Gastroesophageal sphincter (tissue), 4 donors: ENCODE measurements around the gene SDK1. TPM values are rescaled to one million over a fixed set of nuclear protein-coding genes. Genes with fewer than 3 reads are reported as not detected.

Experiments used
- ATAC-seq: fragments of 150-250 bp; one replicate; pipeline ENCODE4 v1.9.1; 2016; ENCODE audit warnings: mild to moderate bottlenecking, moderate library complexity
- H3K27ac ChIP-seq, 4 donors: fragments of 200-600 bp; sonication (generic) in 3 of 4; 1 replicate in 3 of 4; 2 replicates in 1 of 4; pipeline ENCODE4 v1.5.1; 2016 to 2019
- H3K27me3 ChIP-seq: fragments of 200-600 bp; sonication (generic); one replicate; pipeline ENCODE4 v1.5.1; 2019
- H3K36me3 ChIP-seq, 2 donors: fragments of 200-600 bp; sonication (generic); one replicate each; pipeline ENCODE4 v1.5.1; 2019; ENCODE audit warnings: control low read depth in 1 of 2
- H3K4me1 ChIP-seq, 3 donors: fragments of 200-600 bp; sonication (generic); 1 replicate in 2 of 3; 2 replicates in 1 of 3; pipeline ENCODE4 v1.5.1; 2016 to 2019; ENCODE audit warnings: control low read depth in 2 of 3
- H3K4me3 ChIP-seq, 2 donors: fragments of 200-600 bp; sonication (generic); one replicate each; pipeline ENCODE4 v1.5.1; 2019; ENCODE audit warnings: mild to moderate bottlenecking in 1 of 2, moderate library complexity in 1 of 2
- H3K9me3 ChIP-seq, 3 donors: fragments of 200-600 bp; sonication (generic); one replicate each; pipeline ENCODE4 v1.5.1; 2017 to 2019; ENCODE audit warnings: control low read depth in 2 of 3
- EP300 ChIP-seq: sonication (generic); formaldehyde crosslinking; IDR thresholded peaks from one replicate; pipeline ENCODE4 v1.6.1; 2017; ENCODE audit warnings: antibody characterized with exemption, mild to moderate bottlenecking
- POLR2A ChIP-seq, 2 donors: fragments of 450-650 bp; IDR thresholded peaks; one replicate each; pipeline ENCODE4 v1.6.1; 2017; ENCODE audit warnings: antibody characterized with exemption in 2 of 2, mild to moderate bottlenecking in 2 of 2, moderate library complexity in 1 of 2
- POLR2AphosphoS5 ChIP-seq: sonication (generic); formaldehyde crosslinking; IDR thresholded peaks from one replicate; pipeline ENCODE4 v1.6.1; 2017; ENCODE audit warnings: antibody characterized with exemption
- WGBS, 2 donors: methylation state at CpG; one replicate each; pipeline ENCODE4 v1.1.5; 2018; ENCODE audit warnings: low coverage in 1 of 2; 5-methylcytosine and 5-hydroxymethylcytosine counted together
- total RNA-seq, 4 donors: library from RNA; depleted of rRNA; stranded (reverse); fragments of >200 nt; gene quantifications; one replicate each; pipeline ENCODE4 v1.1.0, GENCODE V29; 2016
- TF ChIP-seq, protein P1 (sequence below), 4 experiments: fragments of 200-600 bp in 2 of 4; fragments of 450-650 bp in 2 of 4; sonication (generic) in 1 of 4; IDR thresholded peaks; one replicate each; pipeline ENCODE4 v1.5.1; 2017 to 2019; ENCODE audit warnings: antibody characterized with exemption in 4 of 4, mild to moderate bottlenecking in 2 of 4, moderate library complexity in 2 of 4

The SDK1 gene
- total RNA-seq, 4 donors from 2014 or later = 6.1 to 13.6 (median 8.7) TPM

DNA sequence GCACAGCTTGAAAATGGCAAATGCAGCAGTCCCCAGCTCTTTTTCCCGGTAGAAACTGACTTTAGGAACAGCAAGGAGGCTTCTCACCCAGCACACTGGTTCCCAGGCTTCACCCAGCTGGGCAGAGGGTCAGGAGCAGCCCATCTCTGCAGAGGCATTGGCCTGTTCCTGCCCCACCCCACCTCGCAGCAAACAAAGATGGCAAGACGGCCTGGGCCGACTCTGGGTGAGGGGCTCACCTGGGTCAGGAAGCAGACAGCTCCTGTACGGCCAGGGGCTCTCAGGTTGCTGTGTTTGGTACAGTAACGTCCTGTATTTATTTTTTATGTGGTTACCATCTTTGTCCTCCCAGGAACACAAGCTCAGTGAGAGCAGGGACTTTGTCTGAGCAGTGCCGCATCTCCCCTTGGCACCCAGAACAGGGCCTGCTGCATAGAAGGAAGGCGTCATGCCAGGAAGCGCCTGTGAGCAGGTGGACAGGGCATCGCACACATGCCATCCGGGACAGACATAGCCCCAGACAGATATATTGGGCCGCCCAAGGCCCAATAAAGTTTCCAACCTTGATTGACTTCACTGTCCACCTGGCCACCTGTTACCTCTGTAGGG is 796.1 kb downstream of the SDK1 start:
- WGBS, 2 donors = no CpG with 5 or more reads among the region's 12 CpGs
- Histone ChIP-seq H3K9me3 (no peaks in the 10 kb centered on the region), H3K27ac (no peak overlapping the region), H3K4me3 (no peak overlapping the region), H3K4me1 (no peaks in the 10 kb centered on the region), H3K36me3 (no peaks in the 10 kb centered on the region), H3K27me3 (no peaks in the 10 kb centered on the region)
- TF ChIP-seq, protein P1, sequence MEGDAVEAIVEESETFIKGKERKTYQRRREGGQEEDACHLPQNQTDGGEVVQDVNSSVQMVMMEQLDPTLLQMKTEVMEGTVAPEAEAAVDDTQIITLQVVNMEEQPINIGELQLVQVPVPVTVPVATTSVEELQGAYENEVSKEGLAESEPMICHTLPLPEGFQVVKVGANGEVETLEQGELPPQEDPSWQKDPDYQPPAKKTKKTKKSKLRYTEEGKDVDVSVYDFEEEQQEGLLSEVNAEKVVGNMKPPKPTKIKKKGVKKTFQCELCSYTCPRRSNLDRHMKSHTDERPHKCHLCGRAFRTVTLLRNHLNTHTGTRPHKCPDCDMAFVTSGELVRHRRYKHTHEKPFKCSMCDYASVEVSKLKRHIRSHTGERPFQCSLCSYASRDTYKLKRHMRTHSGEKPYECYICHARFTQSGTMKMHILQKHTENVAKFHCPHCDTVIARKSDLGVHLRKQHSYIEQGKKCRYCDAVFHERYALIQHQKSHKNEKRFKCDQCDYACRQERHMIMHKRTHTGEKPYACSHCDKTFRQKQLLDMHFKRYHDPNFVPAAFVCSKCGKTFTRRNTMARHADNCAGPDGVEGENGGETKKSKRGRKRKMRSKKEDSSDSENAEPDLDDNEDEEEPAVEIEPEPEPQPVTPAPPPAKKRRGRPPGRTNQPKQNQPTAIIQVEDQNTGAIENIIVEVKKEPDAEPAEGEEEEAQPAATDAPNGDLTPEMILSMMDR (IDR thresholded peaks at IDR 0.05) = no peak
- TF ChIP-seq POLR2A (IDR thresholded peaks at IDR 0.05) (no peak), POLR2AphosphoS5 (no peak), EP300 (no peak)
- ATAC-seq = no peak

DNA sequence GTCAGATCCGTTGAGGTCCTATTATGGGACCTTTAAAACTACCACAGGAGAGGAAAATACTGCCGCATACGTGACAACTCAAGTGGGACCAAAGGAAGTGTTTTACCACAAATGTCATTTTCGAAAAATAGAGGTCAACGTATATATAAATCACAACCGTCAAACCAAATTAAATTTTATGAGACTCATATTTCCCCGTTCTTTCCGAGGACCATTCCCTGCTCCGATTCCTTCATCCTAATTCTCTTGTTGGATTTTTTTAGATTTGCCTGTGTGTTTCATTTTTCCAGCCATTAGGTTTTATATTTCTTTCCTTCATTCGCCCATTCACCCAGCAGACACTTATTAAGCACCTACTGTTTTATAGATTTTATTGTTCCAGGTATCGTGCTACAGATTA is 797.1 kb downstream of the SDK1 start:
- no peaks in the 10 kb centered on the region for H3K36me3 ChIP-seq
- TF ChIP-seq POLR2AphosphoS5 (no peak), POLR2A (IDR thresholded peaks at IDR 0.05) (no peak), EP300 (no peak)
- TF ChIP-seq, protein P1 (IDR thresholded peaks at IDR 0.05) = no peak
- H3K4me1 ChIP-seq = no peaks in the 10 kb centered on the region
- no peaks in the 10 kb centered on the region for H3K9me3 ChIP-seq
- H3K27me3 ChIP-seq = no peaks in the 10 kb centered on the region
- no peak overlapping the region for H3K4me3 ChIP-seq
- no peak overlapping the region for H3K27ac ChIP-seq
- 93 to 97% methylated on average over 11 of the region's 11 CpGs for WGBS, 2 donors
- ATAC-seq = no peak

DNA sequence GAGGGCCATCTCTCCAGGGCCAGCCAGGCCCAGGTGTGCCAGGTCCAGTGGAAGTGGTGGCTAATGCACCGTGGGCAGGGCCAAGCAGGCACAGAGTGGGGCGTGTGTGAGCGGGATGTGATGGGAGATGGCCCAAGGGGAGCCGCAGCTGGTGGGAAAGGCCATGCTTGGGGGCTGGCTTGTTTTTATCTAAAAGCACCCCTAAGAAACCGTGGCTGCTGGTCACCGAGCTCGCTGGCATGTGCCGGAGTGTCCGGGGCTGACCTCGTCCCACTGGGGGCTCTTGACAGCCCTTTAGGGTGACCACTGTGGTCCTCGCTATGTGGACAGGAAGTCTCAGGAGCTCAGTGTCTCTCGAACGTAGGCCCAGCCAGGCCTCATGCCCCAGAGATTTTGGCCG is 798.6 kb downstream of the SDK1 start:
- 90 to 91% methylated on average over 2 to 6 of the region's 14 CpGs for WGBS, 2 donors
- Histone ChIP-seq H3K4me1 (no peaks in the 10 kb centered on the region), H3K9me3 (no peaks in the 10 kb centered on the region), H3K27me3 (no peaks in the 10 kb centered on the region), H3K36me3 (no peaks in the 10 kb centered on the region), H3K4me3 (no peak overlapping the region), H3K27ac (no peak overlapping the region)
- no peak for ATAC-seq
- TF ChIP-seq POLR2AphosphoS5 (no peak), EP300 (no peak), POLR2A (IDR thresholded peaks at IDR 0.05) (no peak)
- TF ChIP-seq, protein P1 (IDR thresholded peaks at IDR 0.05) = no peak

DNA sequence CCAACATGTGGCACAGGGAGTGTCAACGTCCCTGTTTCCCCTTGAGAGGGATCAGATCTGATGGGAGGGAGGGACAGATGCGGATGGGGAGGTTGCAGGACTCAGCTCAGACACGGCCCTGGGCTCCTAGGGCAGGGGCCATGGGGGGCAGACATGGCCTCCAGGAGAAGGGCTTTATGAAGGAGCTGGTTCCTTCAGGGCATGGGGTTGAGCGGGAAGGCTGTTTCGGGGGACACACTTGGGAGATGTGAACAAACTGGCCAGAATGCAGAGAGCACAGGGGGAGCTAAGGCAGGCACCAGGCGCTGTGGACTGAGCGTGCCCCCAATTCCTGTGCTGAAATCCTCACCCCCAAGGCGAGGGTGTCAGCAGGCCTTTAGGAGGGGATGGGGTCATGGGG is 799.1 kb downstream of the SDK1 start:
- WGBS, 2 donors = 100% methylated on average over 1 to 2 of the region's 8 CpGs
- TF ChIP-seq EP300 (no peak), POLR2AphosphoS5 (no peak), POLR2A (IDR thresholded peaks at IDR 0.05) (no peak)
- TF ChIP-seq, protein P1 (IDR thresholded peaks at IDR 0.05) = no peak
- ATAC-seq = no peak
- no peak overlapping the region for H3K4me3 ChIP-seq
- no peaks in the 10 kb centered on the region for H3K27me3 ChIP-seq
- H3K36me3 ChIP-seq = no peaks in the 10 kb centered on the region
- H3K27ac ChIP-seq = no peak overlapping the region
- no peaks in the 10 kb centered on the region for H3K9me3 ChIP-seq
- no peaks in the 10 kb centered on the region for H3K4me1 ChIP-seq

DNA sequence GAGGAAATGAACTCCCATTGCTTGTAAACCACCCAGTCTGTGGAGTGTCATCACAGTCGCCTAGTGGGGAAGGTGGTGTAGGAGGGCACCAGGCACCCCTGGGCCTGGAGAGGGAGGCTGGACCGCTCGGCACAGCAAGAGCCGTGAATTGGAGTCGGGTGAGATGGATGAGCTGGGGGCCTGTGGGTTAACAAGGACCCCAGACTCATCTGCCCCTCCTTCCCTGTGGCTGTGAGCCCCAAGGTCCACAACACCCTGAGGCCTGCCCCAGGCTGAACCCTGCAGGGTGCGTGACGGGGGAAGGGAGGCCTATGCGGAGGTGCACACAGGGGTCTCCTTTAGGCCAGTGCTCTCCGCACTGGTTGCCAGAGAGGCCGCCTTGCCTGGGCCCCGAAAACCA is 799.6 kb downstream of the SDK1 start:
- Histone ChIP-seq H3K27ac (no peak overlapping the region), H3K4me1 (no peaks in the 10 kb centered on the region), H3K36me3 (no peaks in the 10 kb centered on the region), H3K9me3 (no peaks in the 10 kb centered on the region), H3K27me3 (no peaks in the 10 kb centered on the region), H3K4me3 (no peak overlapping the region)
- TF ChIP-seq EP300 (no peak), POLR2AphosphoS5 (no peak), POLR2A (IDR thresholded peaks at IDR 0.05) (no peak)
- TF ChIP-seq, protein P1 (IDR thresholded peaks at IDR 0.05) = no peak
- ATAC-seq = no peak
- WGBS, 2 donors = 94% methylated on average over 3 of the region's 11 CpGs; no CpG with 5 or more reads in 1 of the 2 donors
